ENCODE measurements around the gene LEKR1.

DNA sequence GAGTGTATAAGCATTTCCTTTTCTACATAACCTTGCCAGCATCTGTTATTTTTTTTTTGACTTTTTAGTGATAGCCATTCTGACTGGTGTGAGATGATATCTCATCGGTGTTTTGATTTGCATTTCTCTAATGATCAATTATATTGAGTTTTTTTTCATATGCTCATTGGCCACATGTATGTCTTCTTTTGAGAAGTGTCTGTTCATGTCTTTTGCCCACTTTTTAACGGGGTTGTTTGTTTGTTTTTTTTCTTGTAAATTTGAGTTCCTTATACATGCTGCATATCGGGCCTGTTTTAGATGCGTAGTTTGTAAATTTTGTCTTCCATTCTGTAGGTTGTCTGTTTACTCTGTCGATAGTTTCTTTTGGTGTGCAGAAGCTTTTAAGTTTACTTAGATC is 89.2 kb downstream of the LEKR1 start:
- TF ChIP-seq, protein P1, sequence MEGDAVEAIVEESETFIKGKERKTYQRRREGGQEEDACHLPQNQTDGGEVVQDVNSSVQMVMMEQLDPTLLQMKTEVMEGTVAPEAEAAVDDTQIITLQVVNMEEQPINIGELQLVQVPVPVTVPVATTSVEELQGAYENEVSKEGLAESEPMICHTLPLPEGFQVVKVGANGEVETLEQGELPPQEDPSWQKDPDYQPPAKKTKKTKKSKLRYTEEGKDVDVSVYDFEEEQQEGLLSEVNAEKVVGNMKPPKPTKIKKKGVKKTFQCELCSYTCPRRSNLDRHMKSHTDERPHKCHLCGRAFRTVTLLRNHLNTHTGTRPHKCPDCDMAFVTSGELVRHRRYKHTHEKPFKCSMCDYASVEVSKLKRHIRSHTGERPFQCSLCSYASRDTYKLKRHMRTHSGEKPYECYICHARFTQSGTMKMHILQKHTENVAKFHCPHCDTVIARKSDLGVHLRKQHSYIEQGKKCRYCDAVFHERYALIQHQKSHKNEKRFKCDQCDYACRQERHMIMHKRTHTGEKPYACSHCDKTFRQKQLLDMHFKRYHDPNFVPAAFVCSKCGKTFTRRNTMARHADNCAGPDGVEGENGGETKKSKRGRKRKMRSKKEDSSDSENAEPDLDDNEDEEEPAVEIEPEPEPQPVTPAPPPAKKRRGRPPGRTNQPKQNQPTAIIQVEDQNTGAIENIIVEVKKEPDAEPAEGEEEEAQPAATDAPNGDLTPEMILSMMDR (conservative IDR thresholded peaks at IDR 0.05; ENCODE audit: low read length) = no peak
- TF ChIP-seq EZH2phosphoT487 (IDR thresholded peaks at IDR 0.05; ENCODE audit: borderline replicate concordance, low read depth, low read length) = no peak

Data from OCI-LY7 (cell line).